HG03280 (cell line): ENCODE results near the gene ALPK3.
"Not testable (repeated sequence)": the region's sequence is repeated elsewhere in the genome, so short reads cannot be mapped to it uniquely, and the experiment has no call there.

ENCODE experiments used
- ATAC-seq: cut with Tn5 transposase; IDR thresholded peaks from one replicate; pipeline ENCODE4 v1.9.1; 2021; ENCODE audit warnings: mild to moderate bottlenecking, moderate library complexity; ENCODE audit not compliant: unreplicated experiment

The ALPK3 gene

DNA sequence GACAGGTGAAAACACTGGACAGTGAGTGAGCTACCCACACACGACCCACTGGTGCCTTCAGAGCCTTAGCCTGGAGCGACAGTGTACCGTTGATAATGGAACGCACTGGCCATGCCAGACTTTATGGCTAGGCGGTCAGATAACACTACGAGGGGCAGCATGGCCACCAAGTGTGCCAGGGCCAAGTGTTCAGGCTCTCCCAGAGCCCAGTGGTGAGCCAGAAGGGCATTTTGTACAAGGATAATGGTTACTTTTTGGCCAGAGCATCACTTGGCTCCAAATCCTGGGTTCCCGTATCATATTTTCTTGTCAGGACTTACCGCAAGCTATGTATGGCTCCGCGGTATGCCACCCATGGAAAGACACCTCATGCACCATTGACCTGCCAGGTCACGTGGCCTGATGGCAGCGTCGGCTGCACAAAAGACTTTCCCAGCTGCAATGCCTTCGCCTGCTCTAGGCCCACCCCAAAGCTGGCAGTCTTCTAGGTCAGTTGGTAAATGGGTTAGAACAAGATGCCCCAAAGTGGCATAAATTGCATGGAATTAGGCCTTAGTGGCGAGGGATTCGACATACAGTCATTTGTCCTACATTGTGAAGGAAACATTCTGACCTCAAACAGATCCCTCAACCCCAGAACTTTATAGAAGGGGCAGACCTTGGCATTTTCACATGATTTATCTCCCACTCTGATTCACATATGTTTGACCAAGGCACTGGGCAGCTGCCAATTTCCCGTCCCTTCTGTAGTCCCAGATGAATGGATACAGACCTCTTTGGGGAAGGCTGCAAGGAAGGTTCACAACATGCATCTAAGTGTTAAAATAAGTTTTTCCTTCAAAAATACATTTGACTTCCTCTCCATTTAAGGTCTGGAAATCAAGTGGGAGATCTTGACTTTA is 55.1 kb downstream of the ALPK3 start:
- ATAC-seq: no peak

DNA sequence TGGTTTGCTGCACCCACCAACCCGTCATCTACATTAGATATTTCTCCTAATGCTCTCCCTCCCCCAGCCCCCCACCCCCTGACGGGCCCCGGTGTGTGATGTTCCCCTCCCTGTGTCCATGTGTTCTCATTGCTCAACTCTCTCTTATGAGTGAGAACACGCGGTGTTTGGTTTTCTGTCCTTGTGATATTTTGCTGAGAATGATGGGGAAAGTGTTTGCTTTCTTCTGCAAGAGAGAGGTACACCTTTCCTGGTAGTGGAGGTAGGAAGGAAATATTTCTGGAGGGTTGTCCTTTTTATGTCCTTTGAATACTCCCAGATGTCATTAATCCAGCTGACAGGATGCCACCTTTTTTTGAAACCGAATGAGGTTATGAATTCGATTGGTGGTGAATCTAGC is 56.8 kb downstream of the ALPK3 start:
- no peak for ATAC-seq

DNA sequence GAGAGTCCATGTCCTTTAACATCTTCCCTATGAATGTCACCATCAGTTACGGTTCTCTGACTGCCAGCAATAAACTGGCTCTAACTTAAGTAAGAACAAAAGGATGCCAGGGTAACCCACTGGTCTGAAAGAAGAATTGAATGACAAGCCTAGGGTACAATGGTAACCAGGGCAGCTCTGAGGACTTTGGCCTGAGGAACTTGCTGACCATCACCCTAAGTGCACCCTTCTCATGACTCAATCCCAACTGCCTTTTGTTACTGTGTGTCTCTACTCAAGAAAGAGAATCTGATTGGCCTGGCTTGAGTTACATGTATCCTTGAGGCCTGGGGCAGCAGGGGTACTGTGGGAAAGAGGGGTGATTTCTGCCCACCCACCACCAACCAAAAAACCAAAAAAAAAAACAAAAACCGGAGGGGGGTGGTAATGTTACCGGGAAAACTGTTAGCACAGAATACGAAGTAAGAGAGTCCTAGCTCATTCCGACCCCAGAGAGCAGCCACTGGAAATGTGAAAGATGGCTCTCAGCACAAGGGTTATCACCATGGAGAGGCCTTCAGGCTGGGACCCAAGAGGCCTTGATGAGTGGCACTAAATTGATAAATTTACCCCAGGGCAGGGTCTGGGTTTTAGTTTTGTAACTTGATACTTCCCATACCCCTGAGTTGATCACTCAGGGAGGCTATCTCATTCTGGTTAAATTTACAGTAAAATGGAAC is 58.0 kb downstream of the ALPK3 start:
- ATAC-seq: no peak

DNA sequence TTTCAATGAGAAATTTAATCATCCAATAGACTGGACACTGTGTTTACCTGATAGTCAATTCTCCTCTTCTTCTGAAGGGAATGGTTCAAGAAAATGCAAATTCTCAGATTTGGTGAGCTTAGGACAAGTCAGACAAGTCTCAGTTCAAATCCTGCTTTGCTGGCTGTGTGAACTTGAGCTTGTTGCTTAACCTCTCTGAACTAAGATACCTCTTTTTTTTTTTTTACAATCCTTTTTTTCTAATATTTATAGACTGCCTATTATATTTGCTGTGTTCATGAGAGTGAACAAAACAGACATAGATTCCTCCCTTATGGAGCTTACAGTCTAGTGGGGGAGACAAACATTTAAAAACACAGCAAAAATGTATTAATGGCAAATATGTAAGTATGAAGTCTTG is 59.1 kb downstream of the ALPK3 start:
- no peak for ATAC-seq

DNA sequence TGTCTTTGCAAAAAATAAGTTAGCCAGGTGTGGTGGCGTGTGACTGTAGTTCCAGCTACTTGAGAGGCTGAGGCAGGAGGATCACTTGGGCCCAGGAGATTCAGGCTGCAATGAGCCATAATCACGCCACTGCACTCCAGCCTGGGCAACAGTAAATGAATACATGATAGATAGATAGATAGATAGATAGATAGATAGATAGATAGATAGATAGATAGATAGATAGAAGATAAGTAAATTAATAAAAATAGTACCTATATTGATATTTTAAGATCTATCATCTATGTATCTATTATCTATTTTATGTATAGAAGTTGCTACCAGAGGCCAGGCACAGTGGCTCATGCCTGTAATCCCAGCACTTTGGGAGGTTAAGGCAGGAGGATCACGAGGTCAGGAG is 60.5 kb downstream of the ALPK3 start:
- ATAC-seq: not testable (repeated sequence)

DNA sequence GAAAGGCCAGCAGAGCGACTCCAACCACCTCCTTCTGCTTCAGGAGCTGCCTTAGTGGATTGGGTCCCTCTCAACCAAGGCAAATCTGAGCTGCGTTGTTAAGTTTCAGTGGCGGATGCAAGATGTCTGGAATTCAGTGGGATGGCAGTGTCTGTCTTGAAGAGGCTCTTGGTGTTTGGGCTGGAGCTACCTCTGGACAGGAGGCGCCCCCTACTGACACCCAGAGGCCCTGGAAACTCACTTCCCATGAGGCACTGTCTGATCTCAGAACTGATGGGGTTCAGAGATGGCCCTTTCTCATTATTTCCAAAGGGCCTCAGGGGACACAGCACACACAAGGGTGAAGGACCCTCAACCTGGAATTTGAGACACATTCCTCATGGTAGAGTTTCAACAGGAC is 61.3 kb downstream of the ALPK3 start:
- no peak for ATAC-seq

DNA sequence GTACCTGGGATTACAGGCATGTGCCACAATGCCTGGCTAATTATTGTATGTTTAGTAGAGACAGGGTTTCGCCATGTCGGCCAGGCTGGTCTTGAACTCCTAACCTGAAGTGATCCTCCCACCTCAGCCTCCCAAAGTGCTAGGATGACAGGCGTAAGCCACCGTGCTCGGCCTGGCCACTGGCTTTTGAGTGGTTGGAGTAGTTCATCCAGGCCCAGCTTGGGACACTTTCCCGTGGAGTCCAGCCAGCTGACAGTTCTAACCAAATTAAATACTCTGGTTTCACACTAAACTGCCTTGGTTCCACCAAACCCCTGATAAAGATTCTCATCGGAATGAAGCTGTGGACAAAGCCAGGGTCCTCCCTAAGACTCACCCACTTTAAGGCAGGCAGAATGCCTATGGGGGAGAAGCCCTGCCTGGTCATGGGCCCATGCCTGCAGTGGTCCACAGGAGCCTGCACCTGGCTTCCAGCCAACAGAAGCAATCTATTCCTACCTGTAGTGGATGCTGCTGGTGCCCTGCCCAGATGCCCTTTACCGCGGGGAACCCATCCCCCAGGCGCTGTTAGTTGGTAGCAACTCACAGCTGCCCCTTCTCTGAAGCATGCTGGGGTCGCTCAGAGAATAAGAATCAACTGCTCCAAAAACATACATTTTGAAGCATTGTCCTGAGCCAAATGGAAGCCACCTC is 62.1 kb downstream of the ALPK3 start:
- ATAC-seq: no peak

DNA sequence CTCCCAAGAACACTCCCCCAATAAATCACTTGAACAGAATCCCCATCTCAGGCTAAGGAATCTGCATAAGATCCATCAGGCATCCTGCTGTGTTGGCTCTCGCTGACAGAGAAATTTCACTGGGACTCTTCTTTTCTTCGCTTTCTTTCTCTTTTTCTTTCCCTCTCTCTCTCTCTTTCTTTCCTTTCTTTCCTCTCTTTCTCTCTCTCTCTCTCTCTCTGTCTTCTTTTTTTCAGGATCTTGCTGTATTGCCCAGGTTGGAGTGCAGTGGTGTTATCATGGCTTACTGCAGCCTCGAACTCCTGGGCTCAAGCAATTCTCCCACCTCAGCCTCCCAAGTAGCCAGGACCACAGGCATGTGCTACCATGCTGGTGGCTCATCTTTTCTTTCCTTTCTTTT is 62.9 kb downstream of the ALPK3 start:
- ATAC-seq: no peak

DNA sequence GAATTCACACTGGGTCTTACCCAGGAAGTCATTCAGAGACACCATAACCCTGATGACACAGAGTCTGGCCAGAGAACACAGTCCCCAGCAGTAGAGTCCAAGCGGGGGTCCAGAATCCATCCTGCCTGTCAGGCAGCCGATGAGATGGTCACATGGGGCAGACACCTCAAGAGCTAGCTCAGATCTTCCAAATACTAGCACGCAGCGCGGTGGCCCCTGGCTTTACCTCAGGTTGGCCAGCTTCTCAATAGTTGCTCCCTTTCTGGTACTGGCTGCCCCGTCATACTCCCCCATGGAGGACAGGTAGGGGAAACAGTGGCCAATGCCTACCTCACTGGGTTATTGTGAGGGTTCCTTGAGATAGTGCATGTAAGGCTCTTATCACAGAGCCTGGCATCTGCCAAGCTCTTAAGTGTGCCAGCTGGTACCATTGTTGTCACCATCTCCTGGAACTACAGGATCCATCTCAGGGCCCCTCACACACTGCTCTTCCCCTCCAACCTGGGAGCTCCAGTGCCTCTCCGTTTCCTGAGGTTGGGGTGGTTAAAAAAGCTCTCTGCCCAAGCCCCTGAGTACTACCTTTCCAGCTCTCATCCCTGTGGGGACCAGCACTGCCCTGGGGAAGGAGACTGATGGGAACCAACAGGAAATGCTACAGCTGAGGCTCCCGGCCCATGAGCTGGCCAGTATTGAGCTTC is 63.8 kb downstream of the ALPK3 start:
- ATAC-seq: no peak

DNA sequence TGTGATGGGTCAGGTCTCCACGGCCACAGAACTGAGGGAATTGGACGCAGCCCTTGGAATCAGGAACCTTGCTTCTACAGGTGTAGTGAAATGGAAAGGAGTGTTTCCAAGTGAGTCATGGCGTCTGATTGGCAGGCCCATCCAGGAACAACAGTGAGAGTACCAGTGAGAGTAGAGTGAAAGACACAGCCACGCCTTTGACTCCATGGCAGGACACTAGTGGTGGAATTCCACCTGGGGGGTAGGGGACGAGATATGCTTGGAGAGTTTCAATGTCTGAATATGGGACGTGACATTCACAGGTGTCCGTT is 64.3 kb downstream of the ALPK3 start:
- no peak for ATAC-seq

DNA sequence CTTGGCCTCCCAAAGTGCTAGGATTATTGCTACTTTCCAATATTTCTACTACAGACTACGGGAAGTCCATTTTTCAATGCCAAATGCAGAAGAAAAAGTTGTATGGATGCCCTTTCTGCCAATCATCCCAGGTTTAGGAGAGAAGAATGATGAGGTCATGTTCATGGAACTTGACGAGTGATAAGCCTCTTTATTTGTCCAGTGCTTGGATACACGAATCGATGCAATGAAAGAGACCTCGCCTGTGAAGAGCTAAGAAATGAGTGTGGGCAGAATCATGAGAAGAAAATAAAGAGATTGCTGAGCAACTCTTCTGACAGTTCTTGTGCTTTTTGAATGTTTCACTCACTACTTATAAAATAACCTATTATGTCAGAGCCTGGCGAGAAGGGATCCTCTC is 66.3 kb downstream of the ALPK3 start:
- ATAC-seq: no peak

DNA sequence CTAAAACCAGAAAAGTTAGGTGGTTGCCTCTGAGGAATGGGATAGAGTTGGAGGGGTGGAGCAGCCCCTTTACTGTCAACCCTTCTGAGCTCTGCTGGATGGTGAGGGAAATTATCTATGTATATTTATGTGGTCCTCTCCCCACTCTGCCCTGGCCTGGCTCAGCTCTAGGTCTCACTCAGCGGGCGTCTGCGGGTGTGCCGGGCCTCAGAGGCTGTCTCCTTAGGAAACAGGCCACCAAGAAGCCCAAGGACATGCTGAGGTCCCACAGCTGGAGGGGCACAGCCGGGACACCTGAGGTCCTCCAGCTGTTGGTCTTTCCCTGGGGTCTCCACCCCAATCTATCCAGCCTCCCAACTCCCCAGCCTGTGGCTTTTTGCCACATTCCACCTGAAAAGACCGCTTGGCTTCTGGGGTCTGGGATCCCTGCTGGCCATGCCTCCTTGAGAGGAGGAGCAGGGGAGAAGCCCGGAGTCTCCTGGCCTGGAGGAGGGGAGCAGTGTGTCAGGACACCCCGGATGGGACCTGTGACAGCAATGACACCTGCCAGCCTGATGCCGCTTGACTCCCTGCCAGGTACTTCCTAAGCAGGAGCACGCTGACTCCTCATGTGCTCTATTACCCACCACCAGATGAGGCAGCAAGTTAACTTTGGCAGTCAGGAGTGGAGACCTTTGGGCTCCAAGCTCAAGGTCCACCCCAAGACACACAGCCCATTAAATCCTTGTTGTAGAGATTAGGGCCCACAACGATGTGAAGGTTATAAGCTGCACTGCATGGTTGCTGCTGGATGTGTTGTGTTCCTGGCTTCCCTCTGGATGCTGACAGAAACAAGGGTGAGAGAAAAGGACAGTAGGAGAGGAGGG is 67.0 kb downstream of the ALPK3 start, which contains the start of gene SLC28A1:
TSS of gene SLC28A1 (plus strand) at position 747 of the 866 bp plus-strand sequence. CDS start 3,099 bp downstream, outside the sequence.
- ATAC-seq: no peak

DNA sequence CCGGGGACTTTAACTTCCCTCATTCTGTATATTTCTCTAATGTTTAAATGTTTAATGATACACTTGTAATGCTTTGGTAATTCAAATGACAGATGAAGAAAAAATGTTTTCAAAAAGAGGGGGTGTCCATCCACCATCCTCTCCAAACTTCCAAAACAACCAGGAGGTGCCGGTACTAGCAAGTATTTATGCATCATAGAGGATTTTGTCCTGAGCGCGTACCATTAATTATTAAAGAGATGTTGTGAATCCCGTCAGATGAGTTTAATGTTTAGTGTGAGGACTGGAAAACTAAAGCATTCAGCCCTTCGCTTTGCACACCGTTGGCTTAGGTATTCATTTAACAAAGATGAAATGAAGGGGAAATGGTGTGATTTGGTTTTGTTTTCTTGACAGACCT is 68.6 kb downstream of the ALPK3 start:
- no peak for ATAC-seq

DNA sequence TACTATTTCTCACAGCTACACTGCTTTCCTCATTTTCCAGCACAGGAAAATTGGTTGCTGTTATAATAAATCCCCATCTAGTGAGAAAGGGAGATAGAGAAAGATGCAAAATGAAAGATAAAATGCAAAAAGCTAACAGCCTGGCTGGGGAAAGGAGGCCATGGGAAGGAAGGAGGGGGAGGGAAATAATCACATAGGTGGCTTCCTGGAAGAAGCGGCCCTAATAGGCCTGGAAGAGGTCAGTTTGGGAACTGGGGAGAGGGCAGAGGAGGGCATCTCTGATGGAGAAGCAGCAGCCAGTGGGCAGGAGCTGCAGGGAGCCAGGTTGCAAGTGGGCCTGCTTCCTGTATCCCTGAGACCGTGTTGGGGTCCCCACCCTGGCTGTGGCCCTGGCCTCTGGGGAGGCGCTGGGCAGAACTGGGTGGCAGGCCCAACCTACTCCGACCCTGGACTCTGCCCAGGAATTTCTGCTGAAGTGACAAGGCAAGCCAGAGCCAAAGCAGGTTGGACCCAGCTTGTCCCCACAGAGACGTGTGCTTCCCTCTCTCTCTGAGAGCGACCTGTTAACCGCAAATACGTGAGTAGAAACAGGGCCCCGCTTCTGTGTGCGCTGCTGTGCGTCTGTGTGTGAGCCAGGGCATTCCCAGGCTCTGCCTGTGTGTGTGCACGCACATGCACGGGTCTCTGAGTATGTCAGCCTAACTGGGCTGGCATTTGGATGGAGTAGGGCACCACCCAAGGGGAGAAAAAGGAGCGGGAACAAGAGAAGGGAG is 69.2 kb downstream of the ALPK3 start:
- ATAC-seq: no peak

DNA sequence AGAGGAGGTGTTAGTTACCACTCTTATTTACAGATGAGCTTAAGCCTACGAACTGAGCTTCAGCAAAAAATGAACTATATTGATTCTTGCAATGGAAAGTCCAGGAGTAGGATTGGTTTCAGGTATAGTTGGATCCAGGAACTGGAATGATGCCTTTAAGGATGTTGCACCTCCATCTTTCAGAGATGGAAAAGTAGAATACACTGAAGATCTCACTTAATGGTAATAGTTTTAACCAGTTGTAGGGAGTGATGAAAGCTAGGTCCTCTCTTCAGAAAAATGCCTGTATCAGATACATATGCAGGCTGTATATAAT is 69.8 kb downstream of the ALPK3 start:
- no peak for ATAC-seq

DNA sequence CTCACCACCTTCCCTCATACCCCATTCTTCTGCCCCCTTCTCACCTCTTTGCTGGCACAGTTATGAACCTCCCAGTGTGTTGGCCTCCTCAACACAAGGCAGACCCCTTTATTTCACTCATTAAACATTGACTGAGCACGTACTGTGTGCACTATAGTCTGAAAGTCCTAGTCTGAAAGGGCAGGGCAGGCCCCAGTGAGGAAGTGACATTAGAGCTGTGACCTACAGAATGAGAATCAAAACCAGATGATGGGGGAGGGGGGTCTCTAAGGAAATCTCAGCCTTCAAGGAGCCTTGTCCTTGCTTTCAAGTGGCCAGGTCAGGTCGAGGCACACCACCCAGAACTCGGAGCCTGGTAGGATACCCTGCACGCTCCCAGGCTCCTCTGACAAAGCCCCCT is 70.8 kb downstream of the ALPK3 start:
- no peak for ATAC-seq

DNA sequence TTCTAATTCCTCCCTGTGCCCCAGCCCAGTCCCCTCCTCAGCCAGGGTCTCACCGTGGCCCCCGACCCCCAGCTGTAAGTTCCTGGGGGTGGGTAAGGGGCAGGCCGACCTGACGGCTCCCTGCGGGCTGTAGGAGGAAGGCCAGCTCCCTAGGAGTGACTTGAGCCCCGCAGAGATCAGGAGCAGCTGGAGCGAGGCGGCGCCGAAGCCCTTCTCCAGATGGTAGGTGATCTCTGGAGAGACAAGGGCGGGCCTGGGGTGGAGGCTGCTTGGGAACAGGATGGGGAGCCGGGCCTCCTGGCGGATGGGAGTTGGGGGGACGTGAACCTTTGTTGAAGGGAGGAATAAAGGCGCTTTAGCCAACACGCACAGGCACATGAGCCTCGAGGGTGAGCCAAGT is 71.5 kb downstream of the ALPK3 start:
- ATAC-seq: no peak

DNA sequence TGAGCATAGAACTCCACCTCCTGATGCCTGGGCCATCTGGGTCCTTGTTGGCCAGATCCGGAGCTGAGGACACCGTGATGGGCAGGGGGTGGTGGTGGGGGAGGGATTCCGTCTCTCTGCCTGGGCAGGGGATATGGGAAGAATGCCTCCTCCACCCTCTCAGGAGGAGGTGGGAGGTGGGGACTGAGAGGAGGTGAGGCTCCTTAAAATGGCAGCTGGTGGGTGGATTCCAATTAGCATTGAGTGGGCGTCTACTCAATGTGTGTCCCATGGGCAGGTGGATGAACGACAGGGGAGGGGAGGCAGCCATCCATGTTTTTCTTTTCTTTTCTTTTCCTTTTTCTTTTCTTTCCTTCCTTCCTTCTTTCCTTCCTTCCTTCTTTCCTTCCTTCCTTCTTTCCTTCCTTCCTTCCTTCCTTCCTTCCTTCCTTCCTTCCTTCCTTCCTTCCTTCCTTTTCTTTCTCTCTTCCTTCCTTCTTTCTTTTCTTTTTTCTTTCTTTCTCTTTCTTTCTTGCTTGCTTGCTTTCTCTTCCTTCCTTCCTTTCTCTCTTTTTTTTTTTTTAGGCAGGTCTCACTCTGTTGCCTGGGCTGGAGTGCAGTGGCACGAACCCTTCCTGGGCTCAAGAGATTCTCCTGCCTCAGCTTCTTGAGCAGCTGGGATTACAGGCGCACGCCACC is 72.3 kb downstream of the ALPK3 start:
- no peak for ATAC-seq
